GM21381 (cell line): ENCODE data around the gene PDLIM4.

Source experiments
- ATAC-seq: cut with Tn5 transposase; IDR thresholded peaks from one replicate; pipeline ENCODE4 v1.9.1; 2021; ENCODE audit warnings: mild to moderate bottlenecking, moderate library complexity; ENCODE audit not compliant: unreplicated experiment

PDLIM4 gene

DNA sequence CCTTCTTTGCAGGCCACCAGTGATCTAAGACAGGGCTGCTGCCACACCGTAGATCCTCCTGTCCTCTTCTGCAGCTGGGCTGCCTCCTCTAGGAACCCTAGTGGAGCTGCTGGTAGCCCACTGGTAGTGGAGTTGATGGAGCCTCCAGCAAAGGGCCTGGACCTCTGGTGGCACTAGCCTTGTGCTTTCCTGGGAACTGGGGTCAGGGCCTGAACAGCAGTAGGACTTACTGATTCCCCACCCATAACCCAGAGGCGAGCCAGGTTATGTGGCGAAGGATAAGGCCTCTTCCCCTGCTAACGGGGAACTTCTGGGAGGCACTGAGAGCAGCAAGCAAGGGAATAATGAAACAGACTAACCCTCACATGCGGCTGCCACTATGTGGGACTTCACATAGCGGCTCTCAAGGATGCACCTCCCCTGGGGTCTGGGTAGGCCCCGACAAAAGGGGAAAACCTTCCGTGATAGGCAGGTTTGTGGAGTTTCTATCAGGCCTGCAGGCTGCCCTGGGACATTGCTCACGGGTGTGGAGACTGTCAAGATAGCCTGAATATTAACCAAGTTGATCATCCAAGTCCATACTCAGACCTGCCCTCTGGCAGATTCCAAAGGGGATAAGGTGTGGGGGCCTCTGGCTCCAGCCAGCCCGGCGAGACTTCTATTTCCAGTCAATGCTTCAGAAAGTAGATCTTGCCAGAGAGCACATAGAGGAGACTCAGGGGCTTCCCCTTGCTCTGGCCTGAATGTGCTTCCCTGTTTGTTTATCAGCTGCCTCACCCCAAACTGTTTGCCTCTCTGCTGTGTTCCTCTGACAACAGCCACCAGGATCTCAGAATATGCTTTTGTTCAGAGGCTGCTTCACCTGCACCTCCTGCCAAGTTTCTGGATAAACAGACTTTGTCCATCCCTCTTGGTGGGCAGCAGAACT lies 44.1 kb downstream of the PDLIM4 start:
- ATAC-seq = no peak

DNA sequence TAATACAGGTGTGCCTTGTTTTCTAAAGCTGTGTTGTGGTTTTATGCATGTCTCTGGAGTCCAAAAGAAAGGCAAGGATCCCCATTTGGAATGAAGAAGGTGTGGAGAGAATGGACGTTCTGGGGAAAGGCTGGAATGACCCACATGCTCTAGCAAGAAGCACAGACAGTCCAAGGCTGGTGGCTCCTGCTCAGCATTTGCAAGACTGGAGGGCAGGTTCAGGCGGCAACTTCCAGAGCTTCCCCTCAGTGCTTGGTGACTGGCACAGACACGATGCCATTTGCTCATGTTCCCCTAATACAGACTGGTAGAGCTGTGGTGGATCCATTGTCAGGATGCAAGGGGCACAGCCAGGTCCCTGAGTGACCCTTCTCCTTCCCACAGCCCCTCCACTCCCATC lies 44.9 kb downstream of the PDLIM4 start:
- ATAC-seq = no peak

GRCh38 chr5:132303589-132303988 lies 46.1 kb downstream of the PDLIM4 start:
- no peak for ATAC-seq

- no peak for ATAC-seq
These were observed 47.9 kb downstream of the PDLIM4 start for GRCh38 chr5:132305420-132305819.

GRCh38 chr5:132308701-132309100 lies 51.2 kb downstream of the PDLIM4 start:
- ATAC-seq = no peak

DNA sequence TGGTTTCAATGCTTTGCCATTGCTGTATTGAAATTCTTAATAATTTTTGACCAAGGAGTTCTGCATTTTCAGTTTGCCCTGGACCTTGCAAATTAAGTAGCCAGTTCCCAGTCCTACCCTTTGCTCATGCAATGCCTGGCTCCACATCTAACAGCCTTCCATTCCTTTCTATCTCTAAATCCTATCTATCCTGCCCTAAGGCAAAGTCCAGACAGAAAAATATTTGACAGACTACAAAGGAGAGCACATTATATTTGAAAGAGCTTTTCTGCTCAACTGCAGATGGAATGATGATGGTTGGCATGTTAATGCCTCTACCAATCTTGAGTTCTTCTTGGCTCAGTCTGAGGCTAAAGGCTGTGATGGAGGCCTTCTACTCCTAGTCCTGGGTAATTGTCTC lies 52.2 kb downstream of the PDLIM4 start:
- no peak for ATAC-seq

DNA sequence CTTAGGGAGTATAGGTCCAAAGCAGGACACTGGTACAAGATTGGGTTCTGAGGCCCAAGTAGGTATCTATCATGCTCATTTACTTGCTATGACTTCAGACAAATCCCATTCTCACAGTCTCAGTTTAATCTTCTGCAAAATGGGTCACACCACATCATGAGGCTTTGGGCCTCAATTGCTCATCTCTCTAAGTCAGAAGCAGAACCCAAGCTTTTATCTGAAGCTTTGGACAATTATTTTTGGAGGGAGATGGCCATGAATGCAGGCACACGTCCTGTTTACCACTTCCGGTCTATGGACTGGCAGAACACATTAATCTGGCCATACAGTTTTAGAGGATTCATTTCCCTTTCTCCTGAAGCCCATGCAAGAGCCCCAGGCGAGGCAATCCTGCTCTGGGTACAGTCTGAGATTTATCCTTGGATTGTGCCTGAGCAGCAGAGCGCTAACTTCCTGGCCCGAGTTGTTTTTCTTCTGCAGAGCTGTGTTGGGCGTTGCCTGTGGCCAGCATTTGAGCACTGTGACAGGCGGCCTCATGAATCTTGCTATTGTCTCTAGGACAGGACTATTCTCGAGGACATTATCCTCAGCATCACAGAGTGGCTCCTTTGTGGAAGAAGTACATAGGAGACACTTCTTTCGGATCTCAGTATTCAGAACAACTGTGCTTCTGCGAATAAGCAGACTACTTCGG lies 52.8 kb downstream of the PDLIM4 start:
- no peak for ATAC-seq

GRCh38 chr5:132313366-132313765 lies 55.9 kb downstream of the PDLIM4 start:
- no peak for ATAC-seq

GRCh38 chr5:132313961-132314432 lies 56.5 kb downstream of the PDLIM4 start:
- ATAC-seq = no peak

DNA sequence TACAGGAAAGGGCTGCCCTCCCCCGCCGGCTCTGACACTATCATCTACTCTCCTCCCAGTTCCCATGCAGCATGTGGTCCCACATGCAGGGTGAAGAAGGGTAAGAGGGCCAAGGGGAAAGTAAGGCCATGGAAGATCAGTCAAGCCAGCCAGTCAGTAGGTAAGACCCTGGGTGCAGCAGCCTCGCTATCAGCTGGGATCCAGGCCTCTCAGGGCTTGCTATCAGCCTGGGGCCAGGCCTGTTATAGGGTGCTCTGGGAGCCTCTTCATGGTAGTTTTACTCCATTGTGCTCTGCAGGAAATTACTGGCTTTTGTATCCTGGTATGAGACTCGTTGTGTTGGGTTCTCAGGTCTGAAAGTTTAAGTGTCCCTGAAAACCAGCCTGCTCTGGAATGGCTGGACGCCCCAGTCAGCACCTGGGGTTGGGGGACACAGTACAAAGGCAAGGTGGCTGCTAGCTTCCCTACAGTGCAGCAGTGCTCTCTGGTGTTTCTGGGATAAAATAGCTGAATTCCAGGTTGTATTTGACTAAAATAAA lies 58.1 kb downstream of the PDLIM4 start:
- ATAC-seq = no peak

DNA sequence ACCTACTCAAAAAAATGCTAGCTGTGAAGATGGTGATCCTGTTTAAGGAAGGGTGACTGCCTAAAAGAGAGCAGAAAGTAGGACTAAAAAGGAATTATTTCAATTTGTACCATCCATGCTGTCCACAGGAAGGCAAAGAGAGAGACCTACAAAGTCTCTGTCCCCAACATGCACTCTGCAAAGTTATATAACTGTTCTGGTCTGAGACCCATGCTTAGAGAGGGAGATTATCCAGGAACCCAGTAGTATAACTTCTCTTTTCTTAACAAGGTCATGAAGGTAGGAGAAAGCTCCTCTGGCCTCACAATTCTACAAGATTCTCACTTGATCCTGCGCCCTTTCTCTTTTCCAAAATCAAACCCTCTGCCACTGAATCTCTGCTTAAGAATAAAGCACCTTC lies 62.5 kb downstream of the PDLIM4 start:
- ATAC-seq = no peak

DNA sequence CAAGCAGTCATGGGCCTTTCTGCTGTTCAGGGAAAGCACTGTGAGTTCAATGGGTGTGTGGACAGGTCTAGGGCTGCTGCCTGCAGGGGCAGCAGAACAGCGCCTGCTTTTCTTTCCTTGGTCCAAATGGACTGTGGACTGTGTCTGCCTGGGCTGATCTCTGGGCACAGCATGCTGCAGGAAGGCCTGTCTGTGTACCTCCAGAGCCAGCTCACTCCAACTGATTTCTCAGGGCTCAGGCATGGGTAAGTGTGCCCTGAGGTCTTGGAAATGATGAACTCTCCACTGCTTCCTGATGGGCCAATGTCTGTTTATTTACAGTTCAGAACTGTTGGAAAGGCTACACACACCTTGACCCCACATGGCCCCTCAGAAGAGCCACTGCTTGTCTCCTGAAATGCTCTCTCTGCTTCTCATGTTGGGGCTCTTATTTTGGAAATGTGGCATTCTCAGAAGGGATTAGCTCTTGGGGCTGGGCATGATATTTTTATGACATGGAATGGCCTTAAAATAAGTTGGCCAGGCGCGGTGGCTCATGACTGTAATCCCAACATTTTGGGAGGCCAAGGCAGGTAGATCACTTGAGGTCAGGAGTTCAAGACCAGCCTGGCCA lies 63.7 kb downstream of the PDLIM4 start:
- no peak for ATAC-seq

- no peak for ATAC-seq
These were observed 64.8 kb downstream of the PDLIM4 start for GRCh38 chr5:132322266-132322665.
